Liver (tissue), 9 donors: ENCODE results near the gene ASXL1. TPM values are rescaled to one million over a fixed set of nuclear protein-coding genes. Genes with fewer than 3 reads are reported as not detected.

Experiments
- DNase-seq: peaks from one replicate; pipeline ENCODE4 v3.0.0-alpha.2; 2017; ENCODE audit warnings: low spot score
- H3K27ac ChIP-seq, 2 donors: one replicate each; pipeline ENCODE4 v1.7.0; 2013; ENCODE audit warnings: inconsistent platforms in 2 of 2, low read length in 2 of 2, control low read depth in 1 of 2, low read depth in 1 of 2, mild to moderate bottlenecking in 1 of 2
- H3K27me3 ChIP-seq, 4 donors: one replicate each; pipeline versions ENCODE4 v1.6.1 to v1.7.0; 2013; ENCODE audit warnings: low read length in 3 of 4, inconsistent platforms in 1 of 4, mild to moderate bottlenecking in 1 of 4, moderate library complexity in 1 of 4; ENCODE audit not compliant: control insufficient read depth in 4 of 4, insufficient read depth in 4 of 4
- H3K36me3 ChIP-seq, 4 donors: one replicate each; pipeline versions ENCODE4 v1.6.1 to v1.7.0; 2013; ENCODE audit warnings: low read length in 3 of 4, mild to moderate bottlenecking in 3 of 4, low read depth in 1 of 4, moderate library complexity in 1 of 4; ENCODE audit not compliant: control insufficient read depth in 4 of 4, insufficient read depth in 3 of 4
- H3K4me1 ChIP-seq, 4 donors: one replicate each; pipeline versions ENCODE4 v1.6.1 to v1.7.0; 2013; ENCODE audit warnings: low read length in 3 of 4, mild to moderate bottlenecking in 3 of 4, moderate library complexity in 1 of 4; ENCODE audit not compliant: control insufficient read depth in 4 of 4, insufficient read depth in 4 of 4
- H3K4me3 ChIP-seq, 3 donors: one replicate each; pipeline versions ENCODE4 v1.6.1 to v1.7.0; 2013; ENCODE audit warnings: low read length in 3 of 3, control low read depth in 1 of 3, low read depth in 1 of 3, mild to moderate bottlenecking in 1 of 3
- H3K9ac ChIP-seq, 2 donors: one replicate each; pipeline ENCODE4 v1.7.0; 2013; ENCODE audit warnings: low read length in 2 of 2, mild to moderate bottlenecking in 2 of 2, moderate library complexity in 2 of 2, control low read depth in 1 of 2, low read depth in 1 of 2
- H3K9me3 ChIP-seq, 4 donors: one replicate each; pipeline versions ENCODE4 v1.6.1 to v1.7.0; 2013; ENCODE audit warnings: low read length in 3 of 4; ENCODE audit not compliant: control insufficient read depth in 4 of 4
- FOXA1 ChIP-seq: IDR thresholded peaks from 2 replicates; pipeline ENCODE4 v1.6.1; 2016; ENCODE audit warnings: antibody characterized with exemption
- GABPA ChIP-seq, 2 donors: IDR thresholded peaks in 1 of 2; conservative IDR thresholded peaks in 1 of 2; 2 replicates each; pipeline ENCODE4 v1.6.1; 2016; ENCODE audit warnings: antibody characterized with exemption in 2 of 2, mild to moderate bottlenecking in 1 of 2, moderate library complexity in 1 of 2
- HNF4A ChIP-seq, 2 donors: conservative IDR thresholded peaks; 2 replicates each; pipeline ENCODE4 v1.6.1; 2016; ENCODE audit warnings: antibody characterized with exemption in 2 of 2, mild to moderate bottlenecking in 2 of 2
- HNF4G ChIP-seq: IDR thresholded peaks from 2 replicates; pipeline ENCODE4 v1.6.1; 2016; ENCODE audit warnings: antibody characterized with exemption
- JUND ChIP-seq, 2 donors: IDR thresholded peaks; 2 replicates each; pipeline ENCODE4 v1.6.1; 2016; ENCODE audit warnings: antibody characterized with exemption in 2 of 2
- RAD21 ChIP-seq, 2 donors: IDR thresholded peaks; 2 replicates each; pipeline ENCODE4 v1.6.1; 2016; ENCODE audit warnings: antibody characterized with exemption in 2 of 2, mild to moderate bottlenecking in 2 of 2
- REST ChIP-seq: IDR thresholded peaks from 2 replicates; pipeline ENCODE4 v1.6.1; 2016; ENCODE audit warnings: antibody characterized with exemption, mild to moderate bottlenecking
- RXRA ChIP-seq, 2 donors: IDR thresholded peaks; 2 replicates each; pipeline ENCODE4 v1.6.1; 2017 to 2018; ENCODE audit warnings: antibody characterized with exemption in 2 of 2, mild to moderate bottlenecking in 1 of 2
- WGBS: extraction: QIAGEN DNeasy Blood & Tissue Kit; methylation state at CpG from one replicate; pipeline ENCODE4 v1.1.7; 2013; 5-methylcytosine and 5-hydroxymethylcytosine counted together
- polyA plus RNA-seq, 2 donors: library from polyadenylated mRNA; stranded (reverse) in 1 of 2; unstranded in 1 of 2; fragments of 200-250 nt in 1 of 2; fragments of >200 nt in 1 of 2; fragmentation: Nextera tagmentation in 1 of 2; extraction: Ambion mirVana in 1 of 2; gene quantifications; one replicate each; pipeline versions ENCODE4 v1.2.1 to v1.2.3, GENCODE V29; 2013 to 2015
- total RNA-seq, 2 donors: library from RNA; depleted of rRNA; stranded (reverse); fragments of >200 nt; gene quantifications; one replicate each; pipeline ENCODE4 v1.2.3, GENCODE V29; 2014
- donor health status: healthy.
- donor health status: healthy.
- donor health status: healthy.
- donor health status: healthy.
- donor health status: healthy.

Gene ASXL1
- total and polyA plus RNA-seq, 4 donors = 13.4 to 61.3 (median 24.5) TPM

DNA sequence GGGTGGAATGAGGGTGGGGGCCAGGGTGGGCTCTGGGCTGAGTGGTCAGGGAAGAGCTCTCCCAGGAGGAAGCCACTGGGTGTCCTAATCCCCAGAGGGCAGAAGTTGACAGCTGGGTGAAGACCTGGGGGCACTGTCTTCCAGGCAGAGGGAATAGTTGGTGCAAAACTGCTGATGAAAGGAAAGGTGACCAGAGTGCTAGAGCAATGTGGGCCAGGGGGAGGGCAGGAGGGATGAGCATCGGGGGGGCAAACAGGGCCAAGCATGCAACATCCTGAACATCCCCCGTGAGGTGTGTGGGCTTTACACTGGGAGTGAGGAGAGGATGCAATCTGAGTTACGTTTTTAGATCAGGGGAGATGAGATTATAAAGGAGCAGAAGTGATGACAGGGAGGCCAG, 129.2 kb downstream of the ASXL1 start:
- Histone ChIP-seq H3K9me3 (no peaks in the 10 kb centered on the region), H3K36me3 (no peaks in the 10 kb centered on the region), H3K4me3 (no peak overlapping the region), H3K27me3 (no peaks in the 10 kb centered on the region), H3K9ac (no peak overlapping the region), H3K4me1 (peaks cover 6 to 24% (median 16%) of the 10 kb centered on the region in 4 donors), H3K27ac (no peak overlapping the region)
- DNase-seq = no peak
- no peak for TF ChIP-seq HNF4G
- WGBS = 86% methylated on average over 3 of the region's 3 CpGs

DNA sequence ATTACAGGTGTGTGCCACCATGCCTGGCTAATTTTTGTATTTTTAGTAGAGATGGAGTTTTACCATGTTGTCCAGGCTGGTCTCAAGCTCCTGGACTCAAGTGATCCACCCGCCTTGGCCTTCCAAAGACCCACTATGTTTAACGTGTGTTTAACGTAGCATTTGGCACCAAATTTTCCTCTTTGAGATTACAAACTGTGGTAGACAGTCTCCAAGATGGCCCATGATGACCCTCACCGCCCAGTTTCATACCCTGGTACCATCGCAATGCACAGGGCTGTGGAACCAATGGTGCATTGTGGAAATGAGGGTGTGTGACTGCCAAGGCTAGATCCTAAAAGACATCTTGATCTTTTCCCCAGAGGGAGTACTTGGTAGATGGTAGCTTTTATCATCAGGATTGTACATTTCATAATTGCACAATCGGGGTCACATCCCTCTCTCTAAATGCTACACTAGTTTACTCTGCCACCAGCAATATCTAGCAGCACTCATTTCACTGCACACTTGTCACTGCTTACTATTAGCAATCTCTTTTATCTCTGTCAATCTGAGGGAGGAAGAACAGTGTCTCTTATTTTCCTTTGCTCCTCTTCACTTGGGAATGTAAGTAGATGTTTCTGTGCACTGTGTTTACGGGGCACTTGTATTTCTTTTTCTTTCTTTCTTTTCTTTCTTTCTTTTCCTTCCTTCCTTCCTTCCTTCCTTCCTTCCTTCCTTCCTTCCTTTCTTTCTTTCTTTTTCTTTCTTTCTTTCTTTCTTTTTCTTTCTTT, 130.1 kb downstream of the ASXL1 start:
- Histone ChIP-seq H3K36me3 (no peaks in the 10 kb centered on the region), H3K9me3 (no peaks in the 10 kb centered on the region), H3K9ac (no peak overlapping the region), H3K27ac (no peak overlapping the region), H3K27me3 (no peaks in the 10 kb centered on the region), H3K4me3 (no peak overlapping the region), H3K4me1 (peaks cover 6 to 24% (median 15%) of the 10 kb centered on the region in 4 donors)
- no peak for DNase-seq
- TF ChIP-seq RAD21 (IDR thresholded peaks at IDR 0.05) (no peak), HNF4G (no peak), RXRA (IDR thresholded peaks at IDR 0.05) (no peak), JUND (IDR thresholded peaks at IDR 0.05) (no peak), GABPA (IDR thresholded peaks at IDR 0.05 in 1 of 2, conservative IDR thresholded peaks at IDR 0.05 in 1 of 2) (no peak), HNF4A (conservative IDR thresholded peaks at IDR 0.05) (no peak), REST (no peak), FOXA1 (no peak)
- WGBS = 97% methylated on average over 7 of the region's 7 CpGs

Other genes with a start within 250 kb of the ASXL1 start
- 10 to 100 TPM; 20.7 to 23.8 TPM for gene TM9SF4, start 248.6 kb upstream of the ASXL1 start, total RNA-seq
- 10 to 100 TPM; 15.9 to 26.2 TPM for gene TM9SF4, start 248.6 kb upstream of the ASXL1 start, polyA plus RNA-seq
- gene PLAGL2, start 150.6 kb upstream of the ASXL1 start, total RNA-seq = 1 to 10 TPM; 1.8 to 7.2 TPM
- gene PLAGL2, start 150.6 kb upstream of the ASXL1 start, polyA plus RNA-seq = 1 to 10 TPM; 1.3 to 1.5 TPM
- gene POFUT1, start 150.5 kb upstream of the ASXL1 start, total RNA-seq = 10 to 100 TPM; 25.7 to 43.3 TPM
- gene POFUT1, start 150.5 kb upstream of the ASXL1 start, polyA plus RNA-seq = 10 to 100 TPM; 14.6 to 23.8 TPM
- gene KIF3B, start 80.7 kb upstream of the ASXL1 start, total RNA-seq = 10 to 100 TPM in 1 of 2 donors, 1 to 10 TPM in 1; 8.3 to 24.2 TPM
- 10 to 100 TPM in 1 of 2 donors, 1 to 10 TPM in 1; 8.6 to 17.2 TPM for gene KIF3B, start 80.7 kb upstream of the ASXL1 start, polyA plus RNA-seq
- 1 to 10 TPM; 2.2 to 6.8 TPM for gene NOL4L, start 227.0 kb downstream of the ASXL1 start, total RNA-seq
- gene NOL4L, start 227.0 kb downstream of the ASXL1 start, polyA plus RNA-seq = 1 to 10 TPM; 3.1 to 5.4 TPM